IMR-90 (cell line): ENCODE measurements around the gene RALGPS2.

ENCODE experiments used
- BHLHE40 ChIP-seq: fragments of 150-350 bp; IDR thresholded peaks from 2 replicates; pipeline ENCODE4 v1.6.1; 2016; ENCODE audit warnings: mild to moderate bottlenecking, low read depth, low read length
- CEBPB ChIP-seq: IDR thresholded peaks from 2 replicates; pipeline ENCODE4 v1.6.1; 2012; ENCODE audit warnings: low read depth, low read length, improper control_type of control experiment
- CHD1 ChIP-seq: IDR thresholded peaks from 2 replicates; pipeline ENCODE4 v1.6.1; 2012; ENCODE audit warnings: low read depth, low read length, improper control_type of control experiment
- CTCF ChIP-seq: conservative IDR thresholded peaks from 2 replicates; pipeline ENCODE4 v1.5.1; 2012; ENCODE audit warnings: mild to moderate bottlenecking, low read depth, low read length, improper control_type of control experiment
- ELK1 ChIP-seq: fragments of 150-350 bp; IDR thresholded peaks from 2 replicates; pipeline ENCODE4 v1.6.1; 2016; ENCODE audit warnings: low read depth, mild to moderate bottlenecking, low read length, moderate library complexity, borderline replicate concordance
- MXI1 ChIP-seq: IDR thresholded peaks from 2 replicates; pipeline ENCODE4 v1.6.1; 2012; ENCODE audit warnings: low read depth, mild to moderate bottlenecking, low read length, moderate library complexity, borderline replicate concordance
- NFE2L2 ChIP-seq: fragments of 150-350 bp; IDR thresholded peaks from 2 replicates; pipeline ENCODE4 v1.6.1; 2016; ENCODE audit warnings: low read depth, mild to moderate bottlenecking, low read length
- RCOR1 ChIP-seq: IDR thresholded peaks from 2 replicates; pipeline ENCODE4 v1.6.1; 2012; ENCODE audit warnings: mild to moderate bottlenecking, low read length, improper control_type of control experiment; ENCODE audit not compliant: insufficient replicate concordance
- RFX5 ChIP-seq: IDR thresholded peaks from 2 replicates; pipeline ENCODE4 v1.8.0; 2012; ENCODE audit warnings: low read depth, mild to moderate bottlenecking, low read length, moderate library complexity
- SMC3 ChIP-seq: fragments of 150-350 bp; IDR thresholded peaks from 2 replicates; pipeline ENCODE4 v1.6.1; 2016; ENCODE audit warnings: low read depth, mild to moderate bottlenecking, antibody characterized with exemption, low read length, moderate library complexity

GRCh38 chr1:178796013-178796412 is 71.0 kb downstream of the RALGPS2 start:
- TF ChIP-seq CTCF: no peak
- TF ChIP-seq CEBPB: no peak
- TF ChIP-seq RCOR1: no peak
- TF ChIP-seq SMC3: no peak
- no peak for TF ChIP-seq RFX5
- no peak for TF ChIP-seq CHD1
- TF ChIP-seq MXI1: no peak
- TF ChIP-seq ELK1: no peak
- TF ChIP-seq NFE2L2: no peak
- no peak for TF ChIP-seq BHLHE40
